ENCODE results near the gene FSTL4. TPM values are rescaled to one million over a fixed set of nuclear protein-coding genes. Genes with fewer than 3 reads are reported as not detected.

Gene FSTL4
- total RNA-seq, 4 donors from 2014 or later: 0.27 TPM; not detected in 3

DNA sequence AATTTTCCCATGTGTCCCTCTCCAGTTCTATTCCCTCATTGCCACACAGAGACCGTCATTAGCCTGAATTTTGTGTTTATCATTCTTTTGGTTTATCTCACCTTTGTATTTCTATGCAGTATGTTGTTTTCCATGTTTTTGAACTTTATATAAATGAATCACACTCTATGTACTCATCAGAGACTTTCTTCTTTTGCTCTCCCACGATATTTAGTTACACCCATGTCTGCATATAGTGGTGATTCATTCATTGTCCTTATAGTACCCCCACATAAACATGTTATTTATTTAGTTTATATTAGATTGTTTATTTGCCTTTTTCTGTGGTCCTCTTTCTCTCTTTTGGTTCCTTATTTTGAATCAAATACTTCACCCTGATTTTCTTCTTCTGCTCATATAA lies 199.7 kb downstream of the FSTL4 start:
- TF ChIP-seq POLR2AphosphoS5 (IDR thresholded peaks at IDR 0.05): no peak
- Histone ChIP-seq H3K4me3 (no peak overlapping the region), H3K36me3 (no peaks in the 10 kb centered on the region), H3K27me3 (peaks cover 22% of the 10 kb centered on the region), H3K27ac (no peak overlapping the region), H3K4me1 (no peaks in the 10 kb centered on the region), H3K9me3 (no peaks in the 10 kb centered on the region)
- intact Hi-C loops (cut with DNase I; ENCODE audit: low total_unique reads): no loop called here
- in situ Hi-C loops (cut with MboI; ENCODE audit: low pct_ligation_motif_present in 1 of 4, low pct_unique_long_range_greater_than_20kb in 1 of 4, low sequenced_read_pairs in 3 of 4): loop anchor here in 1 of 4 donors (25.0 kb wide), 1 partner anchor 450 kb away; no protein-coding TSS in a partner anchor
- 59 to 67% methylated on average over 2 of the region's 2 CpGs for WGBS, 2 donors (ENCODE audit: low coverage in 1 of 2)
- DNase-seq: no peak

- DNase-seq: no peak
- in situ Hi-C loops (cut with MboI; ENCODE audit: low pct_ligation_motif_present in 1 of 4, low pct_unique_long_range_greater_than_20kb in 1 of 4, low sequenced_read_pairs in 3 of 4) (loop anchor here in 1 of 4 donors (25.0 kb wide), 1 partner anchor 452 kb away; no protein-coding TSS in a partner anchor), intact Hi-C loops (cut with DNase I; ENCODE audit: low total_unique reads) (no loop called here)
- Histone ChIP-seq H3K27me3 (peaks cover 20% of the 10 kb centered on the region), H3K27ac (no peak overlapping the region), H3K36me3 (no peaks in the 10 kb centered on the region), H3K4me1 (no peaks in the 10 kb centered on the region), H3K9me3 (no peaks in the 10 kb centered on the region), H3K4me3 (no peak overlapping the region)
- WGBS, 2 donors (ENCODE audit: low coverage in 1 of 2): 85 to 93% methylated on average over 3 to 12 of the region's 12 CpGs
- TF ChIP-seq, protein P1, sequence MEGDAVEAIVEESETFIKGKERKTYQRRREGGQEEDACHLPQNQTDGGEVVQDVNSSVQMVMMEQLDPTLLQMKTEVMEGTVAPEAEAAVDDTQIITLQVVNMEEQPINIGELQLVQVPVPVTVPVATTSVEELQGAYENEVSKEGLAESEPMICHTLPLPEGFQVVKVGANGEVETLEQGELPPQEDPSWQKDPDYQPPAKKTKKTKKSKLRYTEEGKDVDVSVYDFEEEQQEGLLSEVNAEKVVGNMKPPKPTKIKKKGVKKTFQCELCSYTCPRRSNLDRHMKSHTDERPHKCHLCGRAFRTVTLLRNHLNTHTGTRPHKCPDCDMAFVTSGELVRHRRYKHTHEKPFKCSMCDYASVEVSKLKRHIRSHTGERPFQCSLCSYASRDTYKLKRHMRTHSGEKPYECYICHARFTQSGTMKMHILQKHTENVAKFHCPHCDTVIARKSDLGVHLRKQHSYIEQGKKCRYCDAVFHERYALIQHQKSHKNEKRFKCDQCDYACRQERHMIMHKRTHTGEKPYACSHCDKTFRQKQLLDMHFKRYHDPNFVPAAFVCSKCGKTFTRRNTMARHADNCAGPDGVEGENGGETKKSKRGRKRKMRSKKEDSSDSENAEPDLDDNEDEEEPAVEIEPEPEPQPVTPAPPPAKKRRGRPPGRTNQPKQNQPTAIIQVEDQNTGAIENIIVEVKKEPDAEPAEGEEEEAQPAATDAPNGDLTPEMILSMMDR (IDR thresholded peaks at IDR 0.05): no peak
- no peak for TF ChIP-seq POLR2AphosphoS5 (IDR thresholded peaks at IDR 0.05)
- no peak for TF ChIP-seq POLR2A (IDR thresholded peaks at IDR 0.05)
- TF ChIP-seq EP300 (IDR thresholded peaks at IDR 0.05; ENCODE audit: low read depth): no peak
Observed at GRCh38 chr5:133410335-133410828, 202.0 kb downstream of the FSTL4 start.

DNA sequence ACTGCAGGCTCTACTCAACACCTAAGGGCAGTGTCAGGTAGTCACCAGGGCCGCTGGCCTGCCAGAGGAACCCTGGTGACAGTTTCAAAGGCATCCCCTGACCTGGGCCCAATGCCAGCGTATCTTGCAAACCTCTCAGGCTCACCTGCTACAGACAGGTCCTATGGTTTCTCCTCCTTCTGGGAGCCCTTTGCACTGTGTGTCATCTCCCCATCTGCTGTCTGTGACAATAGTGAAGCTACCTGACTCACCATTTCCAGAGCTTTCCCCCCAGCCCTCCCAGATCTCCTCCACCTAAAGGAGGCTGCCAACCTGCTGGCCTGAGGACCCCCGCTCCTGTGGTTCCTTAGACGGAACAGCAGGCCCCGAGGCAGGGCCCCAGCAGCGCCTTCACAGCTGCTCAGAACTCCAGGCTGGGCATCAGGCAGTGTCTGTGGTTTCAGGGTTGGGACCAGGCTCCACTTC lies 203.1 kb downstream of the FSTL4 start:
- in situ Hi-C loops (cut with MboI; ENCODE audit: low pct_ligation_motif_present in 1 of 4, low pct_unique_long_range_greater_than_20kb in 1 of 4, low sequenced_read_pairs in 3 of 4): loop anchor here in 1 of 4 donors (25.0 kb wide), 1 partner anchor 453 kb away; no protein-coding TSS in a partner anchor
- intact Hi-C loops (cut with DNase I; ENCODE audit: low total_unique reads): no loop called here
- H3K36me3 ChIP-seq: no peaks in the 10 kb centered on the region
- peaks cover 10% of the 10 kb centered on the region for H3K27me3 ChIP-seq
- DNase-seq: no peak
- no peak overlapping the region for H3K4me3 ChIP-seq
- TF ChIP-seq, protein P1 (IDR thresholded peaks at IDR 0.05): no peak
- TF ChIP-seq POLR2A (IDR thresholded peaks at IDR 0.05) (no peak), EP300 (IDR thresholded peaks at IDR 0.05; ENCODE audit: low read depth) (no peak), POLR2AphosphoS5 (IDR thresholded peaks at IDR 0.05) (no peak)
- H3K4me1 ChIP-seq: no peaks in the 10 kb centered on the region
- WGBS, 2 donors (ENCODE audit: low coverage in 1 of 2): 96% methylated on average over 6 of the region's 6 CpGs; no CpG with 5 or more reads in 1 of the 2 donors
- H3K9me3 ChIP-seq: no peaks in the 10 kb centered on the region
- H3K27ac ChIP-seq: no peak overlapping the region

- in situ Hi-C loops (cut with MboI; ENCODE audit: low pct_ligation_motif_present in 1 of 4, low pct_unique_long_range_greater_than_20kb in 1 of 4, low sequenced_read_pairs in 3 of 4) (loop anchor here in 1 of 4 donors (25.0 kb wide), 1 partner anchor 454 kb away; no protein-coding TSS in a partner anchor), intact Hi-C loops (cut with DNase I; ENCODE audit: low total_unique reads) (no loop called here)
- 72 to 100% methylated on average over 2 to 8 of the region's 8 CpGs for WGBS, 2 donors (ENCODE audit: low coverage in 1 of 2)
Observed at GRCh38 chr5:133408322-133408721, 204.0 kb downstream of the FSTL4 start.

GRCh38 chr5:133406977-133407632 lies 205.2 kb downstream of the FSTL4 start:
- intact Hi-C loops (cut with DNase I; ENCODE audit: low total_unique reads) (no loop called here), in situ Hi-C loops (cut with MboI; ENCODE audit: low pct_ligation_motif_present in 1 of 4, low pct_unique_long_range_greater_than_20kb in 1 of 4, low sequenced_read_pairs in 3 of 4) (loop anchor here in 1 of 4 donors (25.0 kb wide), 1 partner anchor 455 kb away; no protein-coding TSS in a partner anchor)
- WGBS, 2 donors (ENCODE audit: low coverage in 1 of 2): 86% methylated on average over 1 of the region's 1 CpG; no CpG with 5 or more reads in 1 of the 2 donors
- Histone ChIP-seq H3K27ac (no peak overlapping the region), H3K4me3 (no peak overlapping the region), H3K27me3 (peaks cover 6% of the 10 kb centered on the region), H3K9me3 (no peaks in the 10 kb centered on the region), H3K4me1 (no peaks in the 10 kb centered on the region), H3K36me3 (no peaks in the 10 kb centered on the region)
- DNase-seq: no peak
- TF ChIP-seq POLR2AphosphoS5 (IDR thresholded peaks at IDR 0.05): no peak
- TF ChIP-seq POLR2A (IDR thresholded peaks at IDR 0.05): no peak
- TF ChIP-seq, protein P1 (IDR thresholded peaks at IDR 0.05): no peak
- TF ChIP-seq EP300 (IDR thresholded peaks at IDR 0.05; ENCODE audit: low read depth): no peak

More at GRCh38 chr5:133408322-133408721, 204.0 kb downstream of the FSTL4 start:
- Histone ChIP-seq H3K4me3 (no peak overlapping the region), H3K4me1 (no peaks in the 10 kb centered on the region), H3K36me3 (no peaks in the 10 kb centered on the region), H3K27ac (no peak overlapping the region), H3K9me3 (no peaks in the 10 kb centered on the region), H3K27me3 (peaks cover 6% of the 10 kb centered on the region)
- TF ChIP-seq POLR2AphosphoS5 (IDR thresholded peaks at IDR 0.05): no peak
- no peak for TF ChIP-seq POLR2A (IDR thresholded peaks at IDR 0.05)
- TF ChIP-seq EP300 (IDR thresholded peaks at IDR 0.05; ENCODE audit: low read depth): no peak
- no peak for DNase-seq

All from transverse colon (tissue), 4 donors.